ENCODE data around the gene CAPRIN2. TPM values are rescaled to one million over a fixed set of nuclear protein-coding genes. Genes with fewer than 3 reads are reported as not detected.

CAPRIN2 gene
- total RNA-seq, 1 donor from 2014 or later: 23.7 TPM

DNA sequence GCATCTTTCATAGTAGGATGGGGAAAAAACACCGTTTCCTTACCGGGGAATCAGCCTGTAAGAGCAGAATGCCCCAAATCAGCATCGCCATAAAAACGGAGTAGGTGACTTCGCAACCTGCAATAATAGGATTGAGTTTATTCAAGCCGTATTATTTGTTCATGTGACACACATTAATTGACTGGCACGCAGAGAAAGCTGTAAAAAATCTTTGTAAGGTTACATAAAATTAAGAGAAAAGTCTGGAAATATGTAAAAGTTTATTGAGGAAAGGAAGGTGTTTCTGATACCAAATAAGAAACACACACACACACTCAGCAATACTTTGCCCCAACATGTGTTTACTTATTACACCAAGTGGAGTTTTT is 628 bp upstream of the CAPRIN2 start:
- H3K36me3 Mint-ChIP-seq (ENCODE audit: low read depth): peaks cover 2% of the 10 kb centered on the region
- no peak for TF ChIP-seq CTCF (IDR thresholded peaks at IDR 0.05)
- H3K27me3 Mint-ChIP-seq (ENCODE audit: low read depth): no peaks in the 10 kb centered on the region
- no peak for DNase-seq (ENCODE audit: low spot score)
- no peaks in the 10 kb centered on the region for H3K9me3 Mint-ChIP-seq (ENCODE audit: low read depth)
- H3K4me3 Mint-ChIP-seq (ENCODE audit: unreplicated experiment): peak overlapping the region; percentile 95
- H3K27ac Mint-ChIP-seq (ENCODE audit: unreplicated experiment): peak overlapping the region; percentile 45
- peaks cover 34% of the 10 kb centered on the region for H3K4me1 Mint-ChIP-seq (ENCODE audit: low read depth)

DNA sequence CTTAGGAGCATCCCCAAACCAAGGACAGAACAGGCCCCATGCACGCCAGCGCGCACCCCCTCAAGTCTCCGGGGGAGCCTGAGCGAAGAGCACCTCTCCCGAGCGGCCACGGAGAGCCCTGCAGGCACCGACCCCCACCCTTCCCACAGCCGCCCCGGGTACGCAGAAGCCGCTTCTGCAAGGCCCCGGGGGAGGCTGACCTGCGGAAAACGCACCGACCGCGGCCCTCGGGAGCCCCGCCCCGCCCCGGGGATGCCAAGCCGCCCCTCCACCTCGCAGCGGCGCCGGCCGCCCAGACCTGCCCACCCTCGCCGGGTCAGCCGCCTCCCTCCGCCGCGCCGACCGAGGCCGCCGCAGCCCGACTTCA is 385 bp downstream of the CAPRIN2 start:
- TF ChIP-seq CTCF (IDR thresholded peaks at IDR 0.05): no peak
- Mint-ChIP-seq H3K9me3 (ENCODE audit: low read depth) (no peaks in the 10 kb centered on the region), H3K36me3 (ENCODE audit: low read depth) (peaks cover 2% of the 10 kb centered on the region), H3K4me3 (ENCODE audit: unreplicated experiment) (peak overlapping the region; percentile 95), H3K27ac (ENCODE audit: unreplicated experiment) (peak overlapping the region; percentile 78), H3K4me1 (ENCODE audit: low read depth) (peaks cover 41% of the 10 kb centered on the region), H3K27me3 (ENCODE audit: low read depth) (no peaks in the 10 kb centered on the region)
- no peak for DNase-seq (ENCODE audit: low spot score)

DNA sequence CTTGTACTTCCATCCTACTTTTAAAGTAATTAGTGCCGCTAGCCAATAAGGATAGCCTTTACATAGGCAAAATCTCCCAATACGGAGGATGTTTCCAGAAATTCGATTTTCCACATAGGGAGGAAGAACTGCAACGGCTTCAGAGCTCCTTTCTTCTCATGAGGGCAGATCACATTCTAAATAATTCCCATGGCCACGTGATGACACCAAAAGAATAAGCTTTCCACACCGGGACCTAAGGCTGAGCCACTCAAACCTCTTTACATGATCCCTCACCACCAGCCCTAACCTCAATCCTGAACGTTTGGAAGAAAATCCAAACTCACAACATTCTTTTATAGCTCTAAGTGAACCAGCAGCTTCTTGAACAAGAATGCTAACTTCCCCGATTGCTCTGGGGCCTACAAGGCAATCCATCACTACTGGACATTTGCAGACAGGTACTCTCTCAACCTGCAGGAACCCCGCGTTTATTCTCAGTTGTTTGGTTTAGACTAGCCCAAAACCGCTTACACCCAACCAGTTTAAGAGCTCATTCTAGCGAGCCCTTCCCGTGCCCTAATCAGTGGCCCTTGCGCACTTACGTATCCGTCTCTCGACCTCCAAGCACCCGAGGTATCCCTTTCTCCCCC is 884 bp downstream of the CAPRIN2 start:
- Mint-ChIP-seq H3K36me3 (ENCODE audit: low read depth) (peaks cover 2% of the 10 kb centered on the region), H3K9me3 (ENCODE audit: low read depth) (no peaks in the 10 kb centered on the region), H3K27ac (ENCODE audit: unreplicated experiment) (peak overlapping the region; percentile 78), H3K4me3 (ENCODE audit: unreplicated experiment) (peak overlapping the region; percentile 95), H3K27me3 (ENCODE audit: low read depth) (no peaks in the 10 kb centered on the region), H3K4me1 (ENCODE audit: low read depth) (peaks cover 46% of the 10 kb centered on the region)
- DNase-seq (ENCODE audit: low spot score): no peak
- TF ChIP-seq CTCF (IDR thresholded peaks at IDR 0.05): no peak

GRCh38 chr12:30753233-30753632 is 1.5 kb downstream of the CAPRIN2 start:
- Mint-ChIP-seq H3K9me3 (ENCODE audit: low read depth) (no peaks in the 10 kb centered on the region), H3K27ac (ENCODE audit: unreplicated experiment) (peak overlapping the region; percentile 78), H3K4me1 (ENCODE audit: low read depth) (peaks cover 49% of the 10 kb centered on the region), H3K27me3 (ENCODE audit: low read depth) (no peaks in the 10 kb centered on the region), H3K4me3 (ENCODE audit: unreplicated experiment) (peak overlapping the region; percentile 95), H3K36me3 (ENCODE audit: low read depth) (peaks cover 2% of the 10 kb centered on the region)
- peak; percentile 68 for TF ChIP-seq CTCF (IDR thresholded peaks at IDR 0.05)
- DNase-seq (ENCODE audit: low spot score): no peak

DNA sequence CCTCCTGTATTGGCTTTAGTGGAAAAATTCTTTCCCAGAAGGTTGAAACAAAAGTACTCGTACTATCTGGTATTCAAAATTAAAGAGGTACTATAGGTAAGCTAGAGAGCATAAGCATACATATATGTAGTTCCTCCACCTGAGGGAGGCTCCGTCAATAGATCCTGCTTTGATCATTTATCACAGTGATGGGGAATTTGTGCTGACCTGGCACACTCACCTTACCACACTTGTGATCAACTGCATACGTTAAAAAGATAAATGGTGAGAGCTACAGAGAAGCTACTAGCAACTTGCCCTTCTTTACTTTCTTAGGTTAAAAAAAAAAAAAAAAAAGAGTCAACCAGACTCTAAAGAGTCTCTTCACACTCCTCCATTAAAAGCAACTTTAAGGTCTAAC is 2.5 kb downstream of the CAPRIN2 start:
- Mint-ChIP-seq H3K4me1 (ENCODE audit: low read depth) (peaks cover 55% of the 10 kb centered on the region), H3K27ac (ENCODE audit: unreplicated experiment) (no peak overlapping the region)

More for the DNA sequence above, 2.5 kb downstream of the CAPRIN2 start:
- Mint-ChIP-seq H3K27me3 (ENCODE audit: low read depth) (no peaks in the 10 kb centered on the region), H3K9me3 (ENCODE audit: low read depth) (no peaks in the 10 kb centered on the region), H3K36me3 (ENCODE audit: low read depth) (peaks cover 6% of the 10 kb centered on the region), H3K4me3 (ENCODE audit: unreplicated experiment) (no peak overlapping the region)
- no peak for DNase-seq (ENCODE audit: low spot score)
- no peak for TF ChIP-seq CTCF (IDR thresholded peaks at IDR 0.05)
